OCI-LY7 (cell line): ENCODE results near the gene ZMIZ1.

Source experiments
- EZH2phosphoT487 ChIP-seq: fragments of 200-600 bp; sonication (generic); IDR thresholded peaks from 2 replicates; pipeline ENCODE4 v1.6.1; 2018; ENCODE audit warnings: low read depth, borderline replicate concordance, mild to moderate bottlenecking, mixed run types, antibody characterized with exemption, low read length, moderate library complexity, mixed read lengths
- TF ChIP-seq, protein P1 (sequence below): fragments of 200-600 bp; sonication (generic); conservative IDR thresholded peaks from 2 replicates; pipeline ENCODE4 v1.5.1; 2014; ENCODE audit warnings: mild to moderate bottlenecking, antibody characterized with exemption, low read length, moderate library complexity, mixed read lengths

DNA sequence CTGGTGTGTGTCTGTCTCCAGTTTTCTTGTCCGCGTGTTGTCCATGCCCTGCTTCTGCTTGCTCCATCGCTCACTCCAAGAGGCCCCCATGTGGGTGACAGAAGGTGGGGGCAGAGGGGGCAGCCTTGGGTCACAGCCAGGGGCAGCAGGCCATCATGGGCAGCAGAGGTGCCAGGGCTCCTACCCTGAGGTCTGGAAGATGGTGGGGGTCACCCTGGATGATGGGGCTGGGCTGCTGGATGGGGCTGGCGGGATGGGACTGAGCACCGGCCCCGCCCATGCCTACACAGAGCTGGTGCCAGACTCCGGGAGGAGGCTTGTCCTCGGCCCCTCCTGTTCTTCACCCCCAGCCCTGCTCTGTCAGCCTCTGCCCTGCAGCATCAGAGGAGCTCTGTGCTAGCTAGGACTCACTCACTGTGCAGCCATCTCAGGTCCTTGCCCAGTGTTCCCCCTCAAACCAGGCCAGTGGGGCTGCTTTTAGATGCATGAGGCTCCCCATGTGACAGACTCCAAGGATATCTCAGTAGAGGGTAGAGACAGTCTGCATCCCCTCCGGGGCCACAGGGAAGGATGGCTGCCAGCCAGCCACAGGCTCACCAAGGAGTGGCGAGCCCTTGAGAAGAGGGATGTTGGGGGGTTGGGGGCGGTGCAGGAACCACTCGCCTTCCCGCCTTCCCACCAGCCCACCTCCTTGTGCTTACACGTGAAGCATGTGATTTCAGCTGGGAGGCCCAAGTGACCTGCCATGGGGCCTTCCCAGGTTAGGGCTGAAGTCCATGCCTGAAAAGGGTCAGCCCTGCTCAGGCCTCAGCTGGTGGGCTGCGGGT, 243.0 kb downstream of the ZMIZ1 start:
- TF ChIP-seq, protein P1, sequence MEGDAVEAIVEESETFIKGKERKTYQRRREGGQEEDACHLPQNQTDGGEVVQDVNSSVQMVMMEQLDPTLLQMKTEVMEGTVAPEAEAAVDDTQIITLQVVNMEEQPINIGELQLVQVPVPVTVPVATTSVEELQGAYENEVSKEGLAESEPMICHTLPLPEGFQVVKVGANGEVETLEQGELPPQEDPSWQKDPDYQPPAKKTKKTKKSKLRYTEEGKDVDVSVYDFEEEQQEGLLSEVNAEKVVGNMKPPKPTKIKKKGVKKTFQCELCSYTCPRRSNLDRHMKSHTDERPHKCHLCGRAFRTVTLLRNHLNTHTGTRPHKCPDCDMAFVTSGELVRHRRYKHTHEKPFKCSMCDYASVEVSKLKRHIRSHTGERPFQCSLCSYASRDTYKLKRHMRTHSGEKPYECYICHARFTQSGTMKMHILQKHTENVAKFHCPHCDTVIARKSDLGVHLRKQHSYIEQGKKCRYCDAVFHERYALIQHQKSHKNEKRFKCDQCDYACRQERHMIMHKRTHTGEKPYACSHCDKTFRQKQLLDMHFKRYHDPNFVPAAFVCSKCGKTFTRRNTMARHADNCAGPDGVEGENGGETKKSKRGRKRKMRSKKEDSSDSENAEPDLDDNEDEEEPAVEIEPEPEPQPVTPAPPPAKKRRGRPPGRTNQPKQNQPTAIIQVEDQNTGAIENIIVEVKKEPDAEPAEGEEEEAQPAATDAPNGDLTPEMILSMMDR = no peak
- no peak for TF ChIP-seq EZH2phosphoT487
